Hepatocyte (in vitro differentiated cells): ENCODE measurements around the gene PPP2R5C. TPM values are rescaled to one million over a fixed set of nuclear protein-coding genes. Genes with fewer than 3 reads are reported as not detected.

Experiments
- DNase-seq: peaks from one replicate; pipeline ENCODE4 v3.0.0-alpha.2; 2016; ENCODE audit warnings: low spot score
- H2AFZ ChIP-seq: fragments of 200-600 bp; sonication (generic); 2 replicates; pipeline ENCODE4 v1.6.0; 2016; ENCODE audit warnings: antibody characterized with exemption, mild to moderate bottlenecking
- H3K27ac ChIP-seq: fragments of 200-600 bp; sonication (generic); 2 replicates; pipeline ENCODE4 v1.5.1; 2016; ENCODE audit warnings: mild to moderate bottlenecking
- H3K27me3 ChIP-seq: fragments of 200-600 bp; sonication (generic); 2 replicates; pipeline ENCODE4 v1.6.1; 2016
- H3K36me3 ChIP-seq: fragments of 200-600 bp; sonication (generic); replicated peaks from 2 replicates; pipeline ENCODE4 v1.5.1; 2016; ENCODE audit warnings: low read depth; ENCODE audit not compliant: insufficient read depth
- H3K4me1 ChIP-seq: fragments of 200-600 bp; sonication (generic); 2 replicates; pipeline ENCODE4 v1.5.1; 2016; ENCODE audit warnings: mild to moderate bottlenecking, moderate library complexity; ENCODE audit not compliant: insufficient read depth
- H3K4me2 ChIP-seq: fragments of 200-600 bp; sonication (generic); 2 replicates; pipeline ENCODE4 v1.6.0; 2016
- H3K4me3 ChIP-seq: fragments of 200-600 bp; sonication (generic); 2 replicates; pipeline ENCODE4 v1.5.1; 2016; ENCODE audit warnings: mild to moderate bottlenecking
- H3K79me2 ChIP-seq: fragments of 200-600 bp; sonication (generic); 2 replicates; pipeline ENCODE4 v1.6.0; 2017; ENCODE audit warnings: mild to moderate bottlenecking
- H3K9me2 ChIP-seq: fragments of 200-600 bp; sonication (generic); replicated peaks from 2 replicates; pipeline ENCODE4 v1.6.0; 2017; ENCODE audit warnings: mild to moderate bottlenecking; ENCODE audit not compliant: insufficient read depth
- H3K9me3 ChIP-seq: fragments of 200-600 bp; sonication (generic); 2 replicates; pipeline ENCODE4 v1.5.1; 2016; ENCODE audit warnings: low read depth, mild to moderate bottlenecking
- H4K20me1 ChIP-seq: fragments of 200-600 bp; sonication (generic); 2 replicates; pipeline ENCODE4 v1.6.0; 2016; ENCODE audit warnings: mild to moderate bottlenecking; ENCODE audit not compliant: insufficient read depth, poor library complexity, severe bottlenecking
- EZH2 ChIP-seq: fragments of 200-600 bp; sonication (generic); IDR thresholded peaks from 2 replicates; pipeline ENCODE4 v1.6.1; 2016; ENCODE audit warnings: antibody characterized with exemption, mild to moderate bottlenecking, borderline replicate concordance
- EZH2phosphoT487 ChIP-seq: fragments of 200-600 bp; sonication (generic); IDR thresholded peaks from one replicate; pipeline ENCODE4 v1.6.1; 2018; ENCODE audit warnings: antibody characterized with exemption, mild to moderate bottlenecking, low read depth, moderate library complexity; ENCODE audit not compliant: unreplicated experiment, severe bottlenecking
- WGBS: methylation state at CpG from one replicate; pipeline ENCODE4 v1.1.6; 2016; ENCODE audit warnings: low lambda C conversion rate; ENCODE audit errors: missing lambda C conversion rate; 5-methylcytosine and 5-hydroxymethylcytosine counted together
- polyA plus RNA-seq: library from polyadenylated mRNA; unstranded; fragments of >200 nt; fragmentation: Nextera tagmentation; extraction: Ambion mirVana; gene quantifications from 2 replicates; pipeline ENCODE4 v1.2.1, GENCODE V29; 2016
- total RNA-seq: library from RNA; depleted of rRNA; stranded (reverse); fragments of >200 nt; gene quantifications from 2 replicates; pipeline ENCODE4 v1.2.3, GENCODE V29; 2014
- TF ChIP-seq, protein P1 (sequence below): fragments of 200-600 bp; sonication (generic); IDR thresholded peaks from 2 replicates; pipeline ENCODE4 v1.5.1; 2016; ENCODE audit warnings: antibody characterized with exemption, mild to moderate bottlenecking; ENCODE audit not compliant: poor library complexity

Gene PPP2R5C
- total and polyA plus RNA-seq, 2 experiments from 2014 or later, result 47.4 to 78.0 TPM

DNA sequence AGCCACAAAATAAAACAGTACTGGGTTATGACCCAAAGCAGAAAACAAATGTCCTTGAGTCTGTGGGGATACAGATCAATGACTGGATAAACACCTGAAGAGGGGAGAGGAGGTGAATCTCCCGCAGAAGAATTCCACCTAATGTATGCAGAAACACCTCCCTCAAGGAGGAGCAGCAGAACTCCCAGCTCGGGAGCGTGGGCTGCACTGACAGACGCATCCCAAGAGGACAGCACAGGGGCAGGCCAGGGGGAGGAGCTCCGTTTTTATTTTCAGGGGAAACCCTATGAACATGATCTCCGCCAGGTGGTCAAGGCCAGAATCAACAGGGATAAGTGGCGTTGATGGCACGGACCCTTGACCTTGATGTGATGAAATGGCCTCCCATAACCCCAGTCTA is 41.8 kb upstream of the PPP2R5C start:
- Histone ChIP-seq H3K4me2 (no peak overlapping the region), H3K27ac (no peak overlapping the region), H3K4me3 (no peak overlapping the region), H3K79me2 (no peaks in the 10 kb centered on the region), H2AFZ (no peak overlapping the region), H3K36me3 (no peaks in the 10 kb centered on the region), H3K9me3 (no peaks in the 10 kb centered on the region), H3K9me2 (no peaks in the 10 kb centered on the region), H3K4me1 (no peaks in the 10 kb centered on the region), H4K20me1 (no peaks in the 10 kb centered on the region), H3K27me3 (no peaks in the 10 kb centered on the region)
- no peak for DNase-seq
- 50% methylated on average over 8 of the region's 8 CpGs for WGBS
- TF ChIP-seq EZH2phosphoT487, result no peak
- TF ChIP-seq, protein P1, sequence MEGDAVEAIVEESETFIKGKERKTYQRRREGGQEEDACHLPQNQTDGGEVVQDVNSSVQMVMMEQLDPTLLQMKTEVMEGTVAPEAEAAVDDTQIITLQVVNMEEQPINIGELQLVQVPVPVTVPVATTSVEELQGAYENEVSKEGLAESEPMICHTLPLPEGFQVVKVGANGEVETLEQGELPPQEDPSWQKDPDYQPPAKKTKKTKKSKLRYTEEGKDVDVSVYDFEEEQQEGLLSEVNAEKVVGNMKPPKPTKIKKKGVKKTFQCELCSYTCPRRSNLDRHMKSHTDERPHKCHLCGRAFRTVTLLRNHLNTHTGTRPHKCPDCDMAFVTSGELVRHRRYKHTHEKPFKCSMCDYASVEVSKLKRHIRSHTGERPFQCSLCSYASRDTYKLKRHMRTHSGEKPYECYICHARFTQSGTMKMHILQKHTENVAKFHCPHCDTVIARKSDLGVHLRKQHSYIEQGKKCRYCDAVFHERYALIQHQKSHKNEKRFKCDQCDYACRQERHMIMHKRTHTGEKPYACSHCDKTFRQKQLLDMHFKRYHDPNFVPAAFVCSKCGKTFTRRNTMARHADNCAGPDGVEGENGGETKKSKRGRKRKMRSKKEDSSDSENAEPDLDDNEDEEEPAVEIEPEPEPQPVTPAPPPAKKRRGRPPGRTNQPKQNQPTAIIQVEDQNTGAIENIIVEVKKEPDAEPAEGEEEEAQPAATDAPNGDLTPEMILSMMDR, result no peak
- TF ChIP-seq EZH2, result no peak

- Histone ChIP-seq H3K4me1 (no peaks in the 10 kb centered on the region), H3K27ac (no peak overlapping the region)
Observed at GRCh38 chr14:101721111-101721510, 40.4 kb upstream of the PPP2R5C start.

DNA sequence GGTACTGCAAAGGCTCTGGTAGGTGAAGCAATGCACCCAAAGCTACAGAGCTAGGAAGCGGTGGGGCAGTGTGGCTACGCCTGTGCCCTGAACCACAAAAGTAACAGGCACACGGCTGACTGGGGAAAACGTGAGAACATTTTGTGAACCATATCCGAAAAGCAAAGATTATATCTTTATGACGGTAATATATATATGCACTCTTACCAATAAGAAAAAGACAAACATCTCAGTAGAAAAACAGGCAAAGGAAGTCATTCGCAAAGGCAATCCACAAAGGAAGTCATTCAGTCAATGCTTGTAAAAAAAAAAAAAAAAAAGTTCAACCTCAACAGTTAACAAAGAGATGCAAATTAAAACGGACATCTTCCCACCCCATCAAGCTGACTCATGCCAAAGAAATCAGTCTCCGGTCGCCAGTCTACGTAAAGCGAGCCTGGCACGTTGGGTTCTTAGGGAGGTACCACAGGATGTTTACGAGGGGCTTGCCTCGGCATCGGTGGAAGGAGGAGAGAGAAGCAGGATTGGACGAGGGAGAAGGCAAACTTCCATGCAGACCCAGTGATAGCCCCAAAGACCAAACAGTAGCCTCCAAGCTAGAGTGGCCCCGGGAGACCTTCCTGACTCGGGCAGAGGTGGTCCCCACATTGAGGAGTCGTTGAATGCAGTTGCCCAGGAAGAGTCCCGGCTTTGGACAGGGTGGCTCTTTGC is 39.4 kb upstream of the PPP2R5C start:
- Histone ChIP-seq H4K20me1 (no peaks in the 10 kb centered on the region), H2AFZ (no peak overlapping the region), H3K4me2 (no peak overlapping the region), H3K36me3 (no peaks in the 10 kb centered on the region), H3K27me3 (no peaks in the 10 kb centered on the region), H3K27ac (no peak overlapping the region), H3K4me3 (no peak overlapping the region), H3K79me2 (no peaks in the 10 kb centered on the region), H3K9me2 (no peaks in the 10 kb centered on the region), H3K4me1 (no peaks in the 10 kb centered on the region), H3K9me3 (no peaks in the 10 kb centered on the region)
- WGBS, result 71% methylated on average over 21 of the region's 21 CpGs
- TF ChIP-seq EZH2phosphoT487, result no peak
- no peak for TF ChIP-seq EZH2
- TF ChIP-seq, protein P1, result no peak
- DNase-seq, result no peak

More at GRCh38 chr14:101721111-101721510, 40.4 kb upstream of the PPP2R5C start:
- no peak overlapping the region for H3K4me2 ChIP-seq
- no peaks in the 10 kb centered on the region for H3K9me2 ChIP-seq
- H3K79me2 ChIP-seq, result no peaks in the 10 kb centered on the region
- H3K27me3 ChIP-seq, result no peaks in the 10 kb centered on the region
- no peaks in the 10 kb centered on the region for H4K20me1 ChIP-seq
- DNase-seq, result no peak
- no peak for TF ChIP-seq EZH2phosphoT487
- no peak for TF ChIP-seq EZH2
- TF ChIP-seq, protein P1, result no peak
- H2AFZ ChIP-seq, result no peak overlapping the region
- no peak overlapping the region for H3K4me3 ChIP-seq
- H3K36me3 ChIP-seq, result no peaks in the 10 kb centered on the region
- no peaks in the 10 kb centered on the region for H3K9me3 ChIP-seq
- 86% methylated on average over 5 of the region's 5 CpGs for WGBS
